Liver (tissue), 9 donors: ENCODE results near the gene SEMA4B. TPM values are rescaled to one million over a fixed set of nuclear protein-coding genes. Genes with fewer than 3 reads are reported as not detected.
A peak's percentile ranks its signal among the peaks of the same experiment; 100 is the strongest.

ENCODE experiments used
- DNase-seq: peaks from one replicate; pipeline ENCODE4 v3.0.0-alpha.2; 2017; ENCODE audit warnings: low spot score
- H3K27ac ChIP-seq, 2 donors: one replicate each; pipeline ENCODE4 v1.7.0; 2013; ENCODE audit warnings: inconsistent platforms in 2 of 2, low read length in 2 of 2, control low read depth in 1 of 2, low read depth in 1 of 2, mild to moderate bottlenecking in 1 of 2
- H3K27me3 ChIP-seq, 4 donors: one replicate each; pipeline versions ENCODE4 v1.6.1 to v1.7.0; 2013; ENCODE audit warnings: low read length in 3 of 4, inconsistent platforms in 1 of 4, mild to moderate bottlenecking in 1 of 4, moderate library complexity in 1 of 4; ENCODE audit not compliant: control insufficient read depth in 4 of 4, insufficient read depth in 4 of 4
- H3K36me3 ChIP-seq, 4 donors: one replicate each; pipeline versions ENCODE4 v1.6.1 to v1.7.0; 2013; ENCODE audit warnings: low read length in 3 of 4, mild to moderate bottlenecking in 3 of 4, low read depth in 1 of 4, moderate library complexity in 1 of 4; ENCODE audit not compliant: control insufficient read depth in 4 of 4, insufficient read depth in 3 of 4
- H3K4me1 ChIP-seq, 4 donors: one replicate each; pipeline versions ENCODE4 v1.6.1 to v1.7.0; 2013; ENCODE audit warnings: low read length in 3 of 4, mild to moderate bottlenecking in 3 of 4, moderate library complexity in 1 of 4; ENCODE audit not compliant: control insufficient read depth in 4 of 4, insufficient read depth in 4 of 4
- H3K4me3 ChIP-seq, 3 donors: one replicate each; pipeline versions ENCODE4 v1.6.1 to v1.7.0; 2013; ENCODE audit warnings: low read length in 3 of 3, control low read depth in 1 of 3, low read depth in 1 of 3, mild to moderate bottlenecking in 1 of 3
- H3K9ac ChIP-seq, 2 donors: one replicate each; pipeline ENCODE4 v1.7.0; 2013; ENCODE audit warnings: low read length in 2 of 2, mild to moderate bottlenecking in 2 of 2, moderate library complexity in 2 of 2, control low read depth in 1 of 2, low read depth in 1 of 2
- H3K9me3 ChIP-seq, 4 donors: one replicate each; pipeline versions ENCODE4 v1.6.1 to v1.7.0; 2013; ENCODE audit warnings: low read length in 3 of 4; ENCODE audit not compliant: control insufficient read depth in 4 of 4
- FOXA1 ChIP-seq: IDR thresholded peaks from 2 replicates; pipeline ENCODE4 v1.6.1; 2016; ENCODE audit warnings: antibody characterized with exemption
- FOXA2 ChIP-seq: IDR thresholded peaks from 2 replicates; pipeline ENCODE4 v1.6.1; 2016; ENCODE audit warnings: antibody characterized with exemption
- GABPA ChIP-seq, 2 donors: IDR thresholded peaks in 1 of 2; conservative IDR thresholded peaks in 1 of 2; 2 replicates each; pipeline ENCODE4 v1.6.1; 2016; ENCODE audit warnings: antibody characterized with exemption in 2 of 2, mild to moderate bottlenecking in 1 of 2, moderate library complexity in 1 of 2
- HNF4A ChIP-seq, 2 donors: conservative IDR thresholded peaks; 2 replicates each; pipeline ENCODE4 v1.6.1; 2016; ENCODE audit warnings: antibody characterized with exemption in 2 of 2, mild to moderate bottlenecking in 2 of 2
- HNF4G ChIP-seq: IDR thresholded peaks from 2 replicates; pipeline ENCODE4 v1.6.1; 2016; ENCODE audit warnings: antibody characterized with exemption
- JUND ChIP-seq, 2 donors: IDR thresholded peaks; 2 replicates each; pipeline ENCODE4 v1.6.1; 2016; ENCODE audit warnings: antibody characterized with exemption in 2 of 2
- NR2F2 ChIP-seq: IDR thresholded peaks from 2 replicates; pipeline ENCODE4 v1.6.1; 2016; ENCODE audit warnings: antibody characterized with exemption
- RAD21 ChIP-seq, 2 donors: IDR thresholded peaks; 2 replicates each; pipeline ENCODE4 v1.6.1; 2016; ENCODE audit warnings: antibody characterized with exemption in 2 of 2, mild to moderate bottlenecking in 2 of 2
- RXRA ChIP-seq, 2 donors: IDR thresholded peaks; 2 replicates each; pipeline ENCODE4 v1.6.1; 2017 to 2018; ENCODE audit warnings: antibody characterized with exemption in 2 of 2, mild to moderate bottlenecking in 1 of 2
- WGBS: extraction: QIAGEN DNeasy Blood & Tissue Kit; methylation state at CpG from one replicate; pipeline ENCODE4 v1.1.7; 2013; 5-methylcytosine and 5-hydroxymethylcytosine counted together
- polyA plus RNA-seq, 2 donors: library from polyadenylated mRNA; stranded (reverse) in 1 of 2; unstranded in 1 of 2; fragments of 200-250 nt in 1 of 2; fragments of >200 nt in 1 of 2; fragmentation: Nextera tagmentation in 1 of 2; extraction: Ambion mirVana in 1 of 2; gene quantifications; one replicate each; pipeline versions ENCODE4 v1.2.1 to v1.2.3, GENCODE V29; 2013 to 2015
- total RNA-seq, 2 donors: library from RNA; depleted of rRNA; stranded (reverse); fragments of >200 nt; gene quantifications; one replicate each; pipeline ENCODE4 v1.2.3, GENCODE V29; 2014
- TF ChIP-seq, protein P1 (sequence below): IDR thresholded peaks from 2 replicates; pipeline ENCODE4 v1.6.1; 2016; ENCODE audit warnings: antibody characterized with exemption
- TF ChIP-seq, protein P2 (sequence below): IDR thresholded peaks from 2 replicates; pipeline ENCODE4 v1.6.1; 2016; ENCODE audit warnings: antibody characterized with exemption
- TF ChIP-seq, protein P3 (sequence below): fragments of 150-350 bp; IDR thresholded peaks from 2 replicates; pipeline ENCODE4 v1.5.1; 2017; ENCODE audit warnings: improper control_type of control experiment, low read depth, low read length; ENCODE audit not compliant: missing input control
- TF ChIP-seq, protein P4 (sequence below): IDR thresholded peaks from 2 replicates; pipeline ENCODE4 v1.6.1; 2016; ENCODE audit warnings: antibody characterized with exemption
- donor health status: healthy.
- donor health status: healthy.
- donor health status: healthy.
- donor health status: healthy.
- donor health status: healthy.

Gene SEMA4B
- total and polyA plus RNA-seq, 4 donors = 14.3 to 52.2 (median 27.0) TPM

DNA sequence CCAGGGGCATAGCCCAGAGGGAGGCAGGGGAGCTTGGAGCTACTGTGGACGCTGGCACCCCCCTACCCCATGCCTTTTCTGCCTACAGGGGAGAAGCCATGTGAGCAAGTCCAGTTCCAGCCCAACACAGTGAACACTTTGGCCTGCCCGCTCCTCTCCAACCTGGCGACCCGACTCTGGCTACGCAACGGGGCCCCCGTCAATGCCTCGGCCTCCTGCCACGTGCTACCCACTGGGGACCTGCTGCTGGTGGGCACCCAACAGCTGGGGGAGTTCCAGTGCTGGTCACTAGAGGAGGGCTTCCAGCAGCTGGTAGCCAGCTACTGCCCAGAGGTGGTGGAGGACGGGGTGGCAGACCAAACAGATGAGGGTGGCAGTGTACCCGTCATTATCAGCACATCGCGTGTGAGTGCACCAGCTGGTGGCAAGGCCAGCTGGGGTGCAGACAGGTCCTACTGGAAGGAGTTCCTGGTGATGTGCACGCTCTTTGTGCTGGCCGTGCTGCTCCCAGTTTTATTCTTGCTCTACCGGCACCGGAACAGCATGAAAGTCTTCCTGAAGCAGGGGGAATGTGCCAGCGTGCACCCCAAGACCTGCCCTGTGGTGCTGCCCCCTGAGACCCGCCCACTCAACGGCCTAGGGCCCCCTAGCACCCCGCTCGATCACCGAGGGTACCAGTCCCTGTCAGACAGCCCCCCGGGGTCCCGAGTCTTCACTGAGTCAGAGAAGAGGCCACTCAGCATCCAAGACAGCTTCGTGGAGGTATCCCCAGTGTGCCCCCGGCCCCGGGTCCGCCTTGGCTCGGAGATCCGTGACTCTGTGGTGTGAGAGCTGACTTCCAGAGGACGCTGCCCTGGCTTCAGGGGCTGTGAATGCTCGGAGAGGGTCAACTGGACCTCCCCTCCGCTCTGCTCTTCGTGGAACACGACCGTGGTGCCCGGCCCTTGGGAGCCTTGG, 27.0 kb downstream of the SEMA4B start:
- no peaks in the 10 kb centered on the region for H3K9me3 ChIP-seq
- peaks cover 11 to 39% (median 32%) of the 10 kb centered on the region in 4 donors for H3K4me1 ChIP-seq
- H3K27ac ChIP-seq = no peak overlapping the region
- no peak for DNase-seq
- WGBS = 93% methylated on average over 38 of the region's 38 CpGs
- no peaks in the 10 kb centered on the region for H3K27me3 ChIP-seq
- TF ChIP-seq FOXA2 (no peak), RAD21 (IDR thresholded peaks at IDR 0.05) (no peak)
- TF ChIP-seq, protein P1, sequence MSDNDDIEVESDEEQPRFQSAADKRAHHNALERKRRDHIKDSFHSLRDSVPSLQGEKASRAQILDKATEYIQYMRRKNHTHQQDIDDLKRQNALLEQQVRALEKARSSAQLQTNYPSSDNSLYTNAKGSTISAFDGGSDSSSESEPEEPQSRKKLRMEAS = no peak
- TF ChIP-seq, protein P2, sequence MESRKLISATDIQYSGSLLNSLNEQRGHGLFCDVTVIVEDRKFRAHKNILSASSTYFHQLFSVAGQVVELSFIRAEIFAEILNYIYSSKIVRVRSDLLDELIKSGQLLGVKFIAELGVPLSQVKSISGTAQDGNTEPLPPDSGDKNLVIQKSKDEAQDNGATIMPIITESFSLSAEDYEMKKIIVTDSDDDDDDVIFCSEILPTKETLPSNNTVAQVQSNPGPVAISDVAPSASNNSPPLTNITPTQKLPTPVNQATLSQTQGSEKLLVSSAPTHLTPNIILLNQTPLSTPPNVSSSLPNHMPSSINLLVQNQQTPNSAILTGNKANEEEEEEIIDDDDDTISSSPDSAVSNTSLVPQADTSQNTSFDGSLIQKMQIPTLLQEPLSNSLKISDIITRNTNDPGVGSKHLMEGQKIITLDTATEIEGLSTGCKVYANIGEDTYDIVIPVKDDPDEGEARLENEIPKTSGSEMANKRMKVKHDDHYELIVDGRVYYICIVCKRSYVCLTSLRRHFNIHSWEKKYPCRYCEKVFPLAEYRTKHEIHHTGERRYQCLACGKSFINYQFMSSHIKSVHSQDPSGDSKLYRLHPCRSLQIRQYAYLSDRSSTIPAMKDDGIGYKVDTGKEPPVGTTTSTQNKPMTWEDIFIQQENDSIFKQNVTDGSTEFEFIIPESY = no peak
- TF ChIP-seq, protein P3, sequence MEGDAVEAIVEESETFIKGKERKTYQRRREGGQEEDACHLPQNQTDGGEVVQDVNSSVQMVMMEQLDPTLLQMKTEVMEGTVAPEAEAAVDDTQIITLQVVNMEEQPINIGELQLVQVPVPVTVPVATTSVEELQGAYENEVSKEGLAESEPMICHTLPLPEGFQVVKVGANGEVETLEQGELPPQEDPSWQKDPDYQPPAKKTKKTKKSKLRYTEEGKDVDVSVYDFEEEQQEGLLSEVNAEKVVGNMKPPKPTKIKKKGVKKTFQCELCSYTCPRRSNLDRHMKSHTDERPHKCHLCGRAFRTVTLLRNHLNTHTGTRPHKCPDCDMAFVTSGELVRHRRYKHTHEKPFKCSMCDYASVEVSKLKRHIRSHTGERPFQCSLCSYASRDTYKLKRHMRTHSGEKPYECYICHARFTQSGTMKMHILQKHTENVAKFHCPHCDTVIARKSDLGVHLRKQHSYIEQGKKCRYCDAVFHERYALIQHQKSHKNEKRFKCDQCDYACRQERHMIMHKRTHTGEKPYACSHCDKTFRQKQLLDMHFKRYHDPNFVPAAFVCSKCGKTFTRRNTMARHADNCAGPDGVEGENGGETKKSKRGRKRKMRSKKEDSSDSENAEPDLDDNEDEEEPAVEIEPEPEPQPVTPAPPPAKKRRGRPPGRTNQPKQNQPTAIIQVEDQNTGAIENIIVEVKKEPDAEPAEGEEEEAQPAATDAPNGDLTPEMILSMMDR = no peak
- H3K9ac ChIP-seq = no peak overlapping the region
- no peak overlapping the region for H3K4me3 ChIP-seq
- peaks cover 28 to 61% (median 48%) of the 10 kb centered on the region in 4 donors for H3K36me3 ChIP-seq

DNA sequence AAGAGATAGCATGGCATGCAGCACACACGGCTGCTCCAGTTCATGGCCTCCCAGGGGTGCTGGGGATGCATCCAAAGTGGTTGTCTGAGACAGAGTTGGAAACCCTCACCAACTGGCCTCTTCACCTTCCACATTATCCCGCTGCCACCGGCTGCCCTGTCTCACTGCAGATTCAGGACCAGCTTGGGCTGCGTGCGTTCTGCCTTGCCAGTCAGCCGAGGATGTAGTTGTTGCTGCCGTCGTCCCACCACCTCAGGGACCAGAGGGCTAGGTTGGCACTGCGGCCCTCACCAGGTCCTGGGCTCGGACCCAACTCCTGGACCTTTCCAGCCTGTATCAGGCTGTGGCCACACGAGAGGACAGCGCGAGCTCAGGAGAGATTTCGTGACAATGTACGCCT, 27.8 kb downstream of the SEMA4B start:
- TF ChIP-seq RAD21 (IDR thresholded peaks at IDR 0.05) (no peak), NR2F2 (no peak), GABPA (IDR thresholded peaks at IDR 0.05 in 1 of 2, conservative IDR thresholded peaks at IDR 0.05 in 1 of 2) (no peak), HNF4A (conservative IDR thresholded peaks at IDR 0.05) (no peak), RXRA (IDR thresholded peaks at IDR 0.05) (no peak), FOXA1 (no peak), JUND (IDR thresholded peaks at IDR 0.05) (no peak), HNF4G (no peak)
- TF ChIP-seq, protein P1 = no peak
- TF ChIP-seq, protein P2 = no peak
- TF ChIP-seq, protein P4, sequence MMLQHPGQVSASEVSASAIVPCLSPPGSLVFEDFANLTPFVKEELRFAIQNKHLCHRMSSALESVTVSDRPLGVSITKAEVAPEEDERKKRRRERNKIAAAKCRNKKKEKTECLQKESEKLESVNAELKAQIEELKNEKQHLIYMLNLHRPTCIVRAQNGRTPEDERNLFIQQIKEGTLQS = no peak
- no peak for DNase-seq
- peak overlapping the region in 1 of 2 donors; percentile 8 for H3K27ac ChIP-seq

More for the DNA sequence above, 27.8 kb downstream of the SEMA4B start:
- Histone ChIP-seq H3K4me3 (no peak overlapping the region), H3K27me3 (no peaks in the 10 kb centered on the region), H3K9ac (no peak overlapping the region), H3K4me1 (peaks cover 11 to 39% (median 32%) of the 10 kb centered on the region in 4 donors), H3K36me3 (peaks cover 20 to 53% (median 43%) of the 10 kb centered on the region in 4 donors), H3K9me3 (no peaks in the 10 kb centered on the region)
- 87% methylated on average over 15 of the region's 15 CpGs for WGBS
